NB4 (cell line): ENCODE data around the gene MEI1.

Experiments
- MAX ChIP-seq: IDR thresholded peaks from 2 replicates; pipeline ENCODE4 v1.6.1; 2011; ENCODE audit warnings: low read depth, low read length
- MYC ChIP-seq: IDR thresholded peaks from 2 replicates; pipeline ENCODE4 v1.6.1; 2011; ENCODE audit warnings: low read depth, low read length
- POLR2A ChIP-seq: IDR thresholded peaks from 2 replicates; pipeline ENCODE4 v1.6.1; 2011; ENCODE audit warnings: mild to moderate bottlenecking; ENCODE audit not compliant: insufficient read length; ENCODE audit errors: extremely low read depth
- TF ChIP-seq, protein P1 (sequence below): IDR thresholded peaks from one replicate; pipeline ENCODE4 v1.5.1; 2012; ENCODE audit warnings: low read depth, low read length

DNA sequence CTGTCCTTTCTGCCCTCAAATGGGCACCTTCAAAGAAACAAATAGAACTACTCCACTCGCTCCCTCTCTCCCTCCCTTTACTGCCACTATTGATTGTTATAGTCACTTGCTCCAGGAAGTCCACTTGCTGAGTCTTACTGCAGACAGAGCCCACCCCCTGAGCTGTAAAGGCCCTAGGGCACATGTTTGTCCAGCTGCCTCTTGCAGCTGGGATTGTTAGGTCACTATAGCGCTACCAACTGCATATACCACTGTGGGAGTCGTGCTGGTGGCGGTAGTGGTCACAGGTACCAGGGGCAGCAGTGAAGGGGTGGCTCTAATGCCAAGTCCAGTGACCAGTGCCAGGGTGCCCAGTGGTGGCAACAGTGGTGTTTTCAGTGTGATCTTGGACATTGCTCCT, 129.2 kb downstream of the MEI1 start:
- TF ChIP-seq MYC: no peak
- TF ChIP-seq, protein P1, sequence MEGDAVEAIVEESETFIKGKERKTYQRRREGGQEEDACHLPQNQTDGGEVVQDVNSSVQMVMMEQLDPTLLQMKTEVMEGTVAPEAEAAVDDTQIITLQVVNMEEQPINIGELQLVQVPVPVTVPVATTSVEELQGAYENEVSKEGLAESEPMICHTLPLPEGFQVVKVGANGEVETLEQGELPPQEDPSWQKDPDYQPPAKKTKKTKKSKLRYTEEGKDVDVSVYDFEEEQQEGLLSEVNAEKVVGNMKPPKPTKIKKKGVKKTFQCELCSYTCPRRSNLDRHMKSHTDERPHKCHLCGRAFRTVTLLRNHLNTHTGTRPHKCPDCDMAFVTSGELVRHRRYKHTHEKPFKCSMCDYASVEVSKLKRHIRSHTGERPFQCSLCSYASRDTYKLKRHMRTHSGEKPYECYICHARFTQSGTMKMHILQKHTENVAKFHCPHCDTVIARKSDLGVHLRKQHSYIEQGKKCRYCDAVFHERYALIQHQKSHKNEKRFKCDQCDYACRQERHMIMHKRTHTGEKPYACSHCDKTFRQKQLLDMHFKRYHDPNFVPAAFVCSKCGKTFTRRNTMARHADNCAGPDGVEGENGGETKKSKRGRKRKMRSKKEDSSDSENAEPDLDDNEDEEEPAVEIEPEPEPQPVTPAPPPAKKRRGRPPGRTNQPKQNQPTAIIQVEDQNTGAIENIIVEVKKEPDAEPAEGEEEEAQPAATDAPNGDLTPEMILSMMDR: no peak
- TF ChIP-seq POLR2A: no peak
- TF ChIP-seq MAX: no peak
